ENCODE data around the gene SHOC1. TPM values are rescaled to one million over a fixed set of nuclear protein-coding genes. Genes with fewer than 3 reads are reported as not detected.
"Not testable (repeated sequence)": the region's sequence is repeated elsewhere in the genome, so short reads cannot be mapped to it uniquely, and the experiment has no call there.

SHOC1 gene
- total RNA-seq, 2 experiments from 2014 or later: not detected

DNA sequence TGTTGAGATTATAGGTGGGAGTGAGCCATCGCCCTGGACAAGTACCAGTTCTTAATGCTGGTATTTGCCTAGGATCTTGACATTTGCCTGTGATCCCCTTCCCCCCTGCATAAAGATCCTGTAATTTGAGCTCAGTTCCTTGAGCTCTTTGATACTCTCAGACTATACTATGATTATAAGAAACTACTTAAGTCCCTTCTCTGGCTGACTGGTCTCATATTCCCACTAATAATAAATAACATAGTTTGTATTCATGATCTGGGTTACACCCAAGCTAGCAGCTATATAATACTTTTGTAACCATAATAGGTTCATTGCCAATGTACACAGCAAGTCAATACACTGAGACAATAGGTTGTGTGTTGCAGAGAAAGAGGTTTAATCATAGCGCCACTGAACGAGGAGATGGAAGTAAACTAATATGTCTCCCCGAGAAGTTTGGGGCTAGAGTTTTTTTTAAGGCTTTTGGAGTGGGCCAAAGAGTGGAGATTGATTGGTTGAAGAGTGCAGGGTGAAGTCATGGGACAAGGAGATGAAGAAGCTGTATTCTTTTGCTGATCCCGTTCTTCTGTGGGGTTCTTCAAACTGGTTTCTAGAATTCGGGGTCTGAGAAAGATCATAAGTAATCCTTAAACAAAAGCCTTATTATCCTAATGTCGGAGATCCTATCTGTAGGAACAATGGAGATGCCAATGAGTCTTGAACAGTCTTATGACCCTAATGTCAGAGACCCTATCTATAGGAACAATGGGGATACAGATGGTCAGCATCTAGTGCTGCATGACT, 20.7 kb upstream of the SHOC1 start:
- POLR2A ChIA-PET: interaction anchor here (1.0 kb wide), 1 partner anchor 69 kb away, joined by 3 read pairs; no protein-coding TSS in a partner anchor
- H3K4me2 ChIP-seq (ENCODE audit: low read length): no peak overlapping the region
- CTCF ChIA-PET (ENCODE audit: unreplicated experiment): no interaction called here
- no peak overlapping the region for H3K4me3 ChIP-seq (ENCODE audit: low read depth, low read length, poor library complexity, severe bottlenecking)
- no peaks in the 10 kb centered on the region for H4K20me1 ChIP-seq (ENCODE audit: insufficient read depth, low read length)
- no peak for TF ChIP-seq EZH2phosphoT487 (IDR thresholded peaks at IDR 0.05; ENCODE audit: borderline replicate concordance, low read depth, low read length)
- TF ChIP-seq, protein P1, sequence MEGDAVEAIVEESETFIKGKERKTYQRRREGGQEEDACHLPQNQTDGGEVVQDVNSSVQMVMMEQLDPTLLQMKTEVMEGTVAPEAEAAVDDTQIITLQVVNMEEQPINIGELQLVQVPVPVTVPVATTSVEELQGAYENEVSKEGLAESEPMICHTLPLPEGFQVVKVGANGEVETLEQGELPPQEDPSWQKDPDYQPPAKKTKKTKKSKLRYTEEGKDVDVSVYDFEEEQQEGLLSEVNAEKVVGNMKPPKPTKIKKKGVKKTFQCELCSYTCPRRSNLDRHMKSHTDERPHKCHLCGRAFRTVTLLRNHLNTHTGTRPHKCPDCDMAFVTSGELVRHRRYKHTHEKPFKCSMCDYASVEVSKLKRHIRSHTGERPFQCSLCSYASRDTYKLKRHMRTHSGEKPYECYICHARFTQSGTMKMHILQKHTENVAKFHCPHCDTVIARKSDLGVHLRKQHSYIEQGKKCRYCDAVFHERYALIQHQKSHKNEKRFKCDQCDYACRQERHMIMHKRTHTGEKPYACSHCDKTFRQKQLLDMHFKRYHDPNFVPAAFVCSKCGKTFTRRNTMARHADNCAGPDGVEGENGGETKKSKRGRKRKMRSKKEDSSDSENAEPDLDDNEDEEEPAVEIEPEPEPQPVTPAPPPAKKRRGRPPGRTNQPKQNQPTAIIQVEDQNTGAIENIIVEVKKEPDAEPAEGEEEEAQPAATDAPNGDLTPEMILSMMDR (conservative IDR thresholded peaks at IDR 0.05; ENCODE audit: low read length): no peak
- H3K79me2 ChIP-seq (ENCODE audit: insufficient read depth, low read depth, low read length): no peaks in the 10 kb centered on the region
- no peaks in the 10 kb centered on the region for H3K9me3 ChIP-seq (ENCODE audit: low read length)
- DNase-seq (ENCODE audit: low spot score): no peak
- no peaks in the 10 kb centered on the region for H3K36me3 ChIP-seq (ENCODE audit: insufficient read depth, low read length)
- H3K4me1 ChIP-seq (ENCODE audit: insufficient read depth, low read length, poor library complexity, severe bottlenecking): no peaks in the 10 kb centered on the region
- H3K9me2 ChIP-seq (ENCODE audit: insufficient read depth, low read length): no peaks in the 10 kb centered on the region
- intact Hi-C loops (cut with micrococcal nuclease; ENCODE audit: unreplicated experiment): no loop called here
- BruUV-seq (replicated peaks): no TSS peak
- H3K27ac ChIP-seq (ENCODE audit: low read depth, low read length, poor library complexity, severe bottlenecking): no peak overlapping the region
- no peak overlapping the region for H2AFZ ChIP-seq (ENCODE audit: low read length)

DNA sequence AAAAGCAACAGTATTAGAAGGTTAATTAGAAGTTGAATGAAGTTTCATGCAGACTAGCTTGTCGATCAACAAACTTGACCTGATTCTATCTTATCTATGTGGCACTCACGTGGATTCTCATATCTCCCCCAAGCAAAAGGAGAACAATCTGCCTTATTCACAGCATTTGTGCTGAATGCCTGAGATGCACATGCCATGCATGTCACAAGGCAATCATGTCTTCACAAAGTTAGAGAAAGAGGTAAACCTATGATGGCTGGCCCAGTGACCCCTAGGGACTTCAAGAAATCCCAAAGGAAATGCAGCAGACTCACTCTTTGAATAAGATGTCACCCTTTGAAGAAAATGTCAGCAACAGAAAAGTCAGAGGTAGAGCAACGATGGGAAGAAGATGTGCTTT, 17.6 kb upstream of the SHOC1 start:
- Histone ChIP-seq H3K79me2 (ENCODE audit: insufficient read depth, low read depth, low read length) (no peaks in the 10 kb centered on the region), H3K27ac (ENCODE audit: low read depth, low read length, poor library complexity, severe bottlenecking) (no peak overlapping the region), H3K4me1 (ENCODE audit: insufficient read depth, low read length, poor library complexity, severe bottlenecking) (no peaks in the 10 kb centered on the region), H3K4me2 (ENCODE audit: low read length) (no peak overlapping the region), H3K36me3 (ENCODE audit: insufficient read depth, low read length) (no peaks in the 10 kb centered on the region), H3K9me3 (ENCODE audit: low read length) (no peaks in the 10 kb centered on the region), H3K9me2 (ENCODE audit: insufficient read depth, low read length) (no peaks in the 10 kb centered on the region), H3K4me3 (ENCODE audit: low read depth, low read length, poor library complexity, severe bottlenecking) (no peak overlapping the region), H4K20me1 (ENCODE audit: insufficient read depth, low read length) (no peaks in the 10 kb centered on the region), H2AFZ (ENCODE audit: low read length) (no peak overlapping the region)
- ChIA-PET POLR2A (interaction anchor here (0.7 kb wide), 1 partner anchor 114 kb away, joined by 3 read pairs; no protein-coding TSS in a partner anchor), CTCF (ENCODE audit: unreplicated experiment) (no interaction called here)
- DNase-seq (ENCODE audit: low spot score): no peak
- no TSS peak for BruUV-seq (replicated peaks)
- intact Hi-C loops (cut with micrococcal nuclease; ENCODE audit: unreplicated experiment): no loop called here
- TF ChIP-seq, protein P1 (conservative IDR thresholded peaks at IDR 0.05; ENCODE audit: low read length): no peak
- no peak for TF ChIP-seq EZH2phosphoT487 (IDR thresholded peaks at IDR 0.05; ENCODE audit: borderline replicate concordance, low read depth, low read length)

DNA sequence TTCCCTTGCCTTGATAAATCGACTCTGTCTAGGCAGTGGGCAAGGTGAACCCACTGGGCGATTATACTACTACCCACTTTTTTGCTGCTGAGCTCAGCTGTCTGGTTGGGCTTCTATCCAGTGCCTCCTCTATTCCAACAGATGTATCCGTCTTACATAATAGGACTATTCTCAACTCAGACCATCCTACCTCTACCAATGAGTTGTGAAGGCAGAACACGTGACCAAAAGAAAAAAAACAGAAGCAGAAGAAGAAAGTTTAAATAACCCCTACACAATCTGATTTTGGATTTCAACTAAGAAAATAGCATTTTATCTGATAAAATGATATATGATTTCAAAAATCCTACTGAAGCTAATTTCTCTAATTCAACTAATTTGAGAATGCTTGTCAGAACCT, 16.2 kb upstream of the SHOC1 start:
- Histone ChIP-seq H4K20me1 (ENCODE audit: insufficient read depth, low read length) (no peaks in the 10 kb centered on the region), H3K4me3 (ENCODE audit: low read depth, low read length, poor library complexity, severe bottlenecking) (no peak overlapping the region), H2AFZ (ENCODE audit: low read length) (no peak overlapping the region), H3K4me2 (ENCODE audit: low read length) (no peak overlapping the region), H3K79me2 (ENCODE audit: insufficient read depth, low read depth, low read length) (no peaks in the 10 kb centered on the region), H3K36me3 (ENCODE audit: insufficient read depth, low read length) (no peaks in the 10 kb centered on the region), H3K27ac (ENCODE audit: low read depth, low read length, poor library complexity, severe bottlenecking) (no peak overlapping the region), H3K9me3 (ENCODE audit: low read length) (no peaks in the 10 kb centered on the region), H3K4me1 (ENCODE audit: insufficient read depth, low read length, poor library complexity, severe bottlenecking) (no peaks in the 10 kb centered on the region), H3K9me2 (ENCODE audit: insufficient read depth, low read length) (no peaks in the 10 kb centered on the region)
- TF ChIP-seq, protein P1 (conservative IDR thresholded peaks at IDR 0.05; ENCODE audit: low read length): no peak
- TF ChIP-seq EZH2phosphoT487 (IDR thresholded peaks at IDR 0.05; ENCODE audit: borderline replicate concordance, low read depth, low read length): no peak
- no peak for DNase-seq (ENCODE audit: low spot score)
- intact Hi-C loops (cut with micrococcal nuclease; ENCODE audit: unreplicated experiment): no loop called here
- ChIA-PET CTCF (ENCODE audit: unreplicated experiment) (no interaction called here), POLR2A (no interaction called here)
- no TSS peak for BruUV-seq (replicated peaks)

DNA sequence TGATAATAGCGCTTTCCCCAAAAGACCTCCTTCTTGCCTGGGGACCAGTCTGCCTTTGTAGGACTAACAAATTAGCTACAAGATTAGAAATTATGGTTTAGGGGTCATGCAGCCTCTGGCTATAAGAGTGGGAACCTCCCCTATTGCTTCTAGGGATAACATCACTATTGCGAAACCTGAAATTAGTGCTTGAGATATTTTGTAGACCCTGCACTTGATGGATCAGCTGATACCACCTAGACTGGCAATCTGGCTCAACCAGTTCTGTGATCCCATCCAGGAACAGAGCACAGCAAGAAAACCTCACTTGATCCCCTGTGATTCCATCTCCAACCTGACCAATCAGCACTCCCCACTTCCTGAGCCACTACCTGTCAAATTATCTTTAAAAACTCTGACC, 15.7 kb upstream of the SHOC1 start:
- H3K9me3 ChIP-seq (ENCODE audit: low read length); DNase-seq (ENCODE audit: low spot score); H4K20me1 ChIP-seq (ENCODE audit: insufficient read depth, low read length); H3K9me2 ChIP-seq (ENCODE audit: insufficient read depth, low read length); H3K36me3 ChIP-seq (ENCODE audit: insufficient read depth, low read length); H2AFZ ChIP-seq (ENCODE audit: low read length); H3K4me2 ChIP-seq (ENCODE audit: low read length); BruUV-seq (replicated peaks); H3K27ac ChIP-seq (ENCODE audit: low read depth, low read length, poor library complexity, severe bottlenecking); H3K79me2 ChIP-seq (ENCODE audit: insufficient read depth, low read depth, low read length); intact Hi-C loops (cut with micrococcal nuclease; ENCODE audit: unreplicated experiment); H3K4me3 ChIP-seq (ENCODE audit: low read depth, low read length, poor library complexity, severe bottlenecking); H3K4me1 ChIP-seq (ENCODE audit: insufficient read depth, low read length, poor library complexity, severe bottlenecking); CTCF ChIA-PET (ENCODE audit: unreplicated experiment): not testable (repeated sequence)
- POLR2A ChIA-PET: interaction anchor here (1.0 kb wide), 1 partner anchor 12 kb away, joined by 3 read pairs; no protein-coding TSS in a partner anchor

All from OCI-LY7 (cell line).